Measurements from ENCODE around the gene PNMA5. TPM values are rescaled to one million over a fixed set of nuclear protein-coding genes. Genes with fewer than 3 reads are reported as not detected.

Gene PNMA5
- total and polyA plus RNA-seq, 2 of the 8 experiments (the other 6 are each of a cell fraction or from before 2014, with no cell fraction given), result 0.11 TPM

- no peak for FAIRE-seq
- TF ChIP-seq CREB1 (IDR thresholded peaks at IDR 0.05) (0 out of 2 replicates have a peak, but pooled peaks have one; percentile 4), RNF2 (IDR thresholded peaks at IDR 0.05; ENCODE audit: borderline replicate concordance, low read depth, low read length, missing control alignments, poor library complexity, severe bottlenecking) (no peak), SRF (IDR thresholded peaks at IDR 0.05; ENCODE audit: low read depth, low read length) (no peak), CHD2 (IDR thresholded peaks at IDR 0.05; ENCODE audit: low read length) (no peak), RAD21 (IDR thresholded peaks at IDR 0.05 in 1 of 2, conservative IDR thresholded peaks at IDR 0.05 in 1 of 2; ENCODE audit: low read depth in 2 of 2, low read length in 2 of 2) (peak; percentile 90), BACH1 (IDR thresholded peaks at IDR 0.05; ENCODE audit: low read length) (peak; percentile 45), BRCA1 (IDR thresholded peaks at IDR 0.05; ENCODE audit: low read depth, low read length) (no peak)
- TF ChIP-seq, protein P1, sequence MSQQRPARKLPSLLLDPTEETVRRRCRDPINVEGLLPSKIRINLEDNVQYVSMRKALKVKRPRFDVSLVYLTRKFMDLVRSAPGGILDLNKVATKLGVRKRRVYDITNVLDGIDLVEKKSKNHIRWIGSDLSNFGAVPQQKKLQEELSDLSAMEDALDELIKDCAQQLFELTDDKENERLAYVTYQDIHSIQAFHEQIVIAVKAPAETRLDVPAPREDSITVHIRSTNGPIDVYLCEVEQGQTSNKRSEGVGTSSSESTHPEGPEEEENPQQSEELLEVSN (IDR thresholded peaks at IDR 0.05), result peak; percentile 37
Observed at GRCh38 chrX:153032397-153033118, 38.6 kb upstream of the PNMA5 start.

More at GRCh38 chrX:153032397-153033118, 38.6 kb upstream of the PNMA5 start:
- H3K4me3 ChIP-seq (ENCODE audit: extremely low read depth in 1 of 4, insufficient read depth in 2 of 4, low read depth in 3 of 4, low read length in 4 of 4), result peak overlapping the region in 2 of 4 experiments; percentile 17 to 50; a peak in 3 of 8 replicates
- ChIA-PET CTCF (ENCODE audit: partially characterized antibody) (interaction anchor here (0.7 to 1.8 kb wide), 20 partner anchors 12 to 524 kb away, joined by 3 to 7 read pairs (median 3); no protein-coding TSS in a partner anchor), POLR2A (ENCODE audit: partially characterized antibody) (no interaction called here)
- no peak overlapping the region for H3K56ac ChIP-seq (replicated peaks; ENCODE audit: insufficient read length, low read depth, low read length)
- H3K79me2 ChIP-seq (ENCODE audit: control insufficient read depth in 1 of 2, insufficient read depth in 2 of 2, low read length in 2 of 2), result no peaks in the 10 kb centered on the region
- no peak overlapping the region for H2BK20ac ChIP-seq (ENCODE audit: low read length)
- H4K8ac ChIP-seq (ENCODE audit: extremely low read depth, insufficient read depth, low read length), result peak overlapping the region; percentile 68
- no peaks in the 10 kb centered on the region for H3K9me3 ChIP-seq (ENCODE audit: insufficient read depth in 2 of 2, low read depth in 1 of 2, low read length in 1 of 2)
- DNase-seq (ENCODE audit: low read depth in 1 of 2, low spot score in 2 of 2), result peak in 1 of 2 experiments; percentile 87
- no peaks in the 10 kb centered on the region for H3K79me1 ChIP-seq (ENCODE audit: low read depth, low read length)
- H3K9ac ChIP-seq (replicated peaks in 1 of 4; ENCODE audit: extremely low read depth in 1 of 4, low read depth in 3 of 4, low read length in 3 of 4), result no peak overlapping the region
- H2BK15ac ChIP-seq (ENCODE audit: low read length), result no peak overlapping the region
- peak overlapping the region in 1 of 2 experiments; percentile 64; a peak in 2 of 4 replicates for H3K4me2 ChIP-seq (ENCODE audit: insufficient read depth in 1 of 2, low read depth in 2 of 2, low read length in 2 of 2)
- H3K4me1 ChIP-seq (replicated peaks in 1 of 4; ENCODE audit: control insufficient read depth in 3 of 4, insufficient read depth in 4 of 4, low read length in 3 of 4), result no peaks in the 10 kb centered on the region; a peak in 1 of 7 replicates
- H2BK5ac ChIP-seq (ENCODE audit: low read depth, low read length), result no peak overlapping the region
- H3K23me2 ChIP-seq (ENCODE audit: low read depth, low read length), result no peaks in the 10 kb centered on the region
- WGBS, 2 experiments (ENCODE audit: extremely low coverage in 1 of 2, insufficient coverage in 1 of 2, insufficient read length in 1 of 2, insufficient replicate concordance in 2 of 2, low coverage in 1 of 2, low lambda C conversion rate in 2 of 2, missing lambda C conversion rate in 1 of 2), result 55% methylated on average over 32 of the region's 64 CpGs; no CpG with 5 or more reads in 1 of the 2 experiments
- no peak overlapping the region for H3K27ac ChIP-seq (ENCODE audit: low read depth, low read length)
- H4K91ac ChIP-seq (replicated peaks; ENCODE audit: insufficient read length, low read length), result peak overlapping the region; percentile 73
- no peak overlapping the region for H3K23ac ChIP-seq (ENCODE audit: insufficient read length)
- no peak overlapping the region for H2AK5ac ChIP-seq (ENCODE audit: low read depth, low read length)
- H4K5ac ChIP-seq (ENCODE audit: insufficient read length, low read depth, low read length), result no peak overlapping the region
- H2AFZ ChIP-seq (ENCODE audit: low read length), result peak overlapping the region; percentile 85
- no peak overlapping the region for H3K14ac ChIP-seq (ENCODE audit: insufficient read length)
- H2BK120ac ChIP-seq (replicated peaks; ENCODE audit: low read depth, low read length), result no peak overlapping the region
- H3K36me3 ChIP-seq (ENCODE audit: control insufficient read depth in 2 of 4, insufficient read depth in 4 of 4, low read length in 3 of 4), result no peaks in the 10 kb centered on the region
- H3K18ac ChIP-seq (ENCODE audit: extremely low read depth, low read length), result no peak overlapping the region
- H2BK12ac ChIP-seq (ENCODE audit: low read depth, low read length), result no peak overlapping the region
- H3K4ac ChIP-seq (replicated peaks; ENCODE audit: insufficient read length, low read depth, low read length), result no peak overlapping the region
- H4K20me1 ChIP-seq (replicated peaks in 1 of 2; ENCODE audit: control insufficient read depth in 1 of 2, insufficient read depth in 2 of 2, low read length in 2 of 2), result no peaks in the 10 kb centered on the region
- peaks cover 0 to 3% (median 0%) of the 10 kb centered on the region in 4 experiments; a peak in 1 of 7 replicates for H3K27me3 ChIP-seq (replicated peaks in 1 of 4; ENCODE audit: control insufficient read depth in 3 of 4, extremely low read depth in 1 of 4, insufficient read depth in 3 of 4, low read length in 3 of 4)
